ENCODE results near the gene RORC.

Gene RORC

DNA sequence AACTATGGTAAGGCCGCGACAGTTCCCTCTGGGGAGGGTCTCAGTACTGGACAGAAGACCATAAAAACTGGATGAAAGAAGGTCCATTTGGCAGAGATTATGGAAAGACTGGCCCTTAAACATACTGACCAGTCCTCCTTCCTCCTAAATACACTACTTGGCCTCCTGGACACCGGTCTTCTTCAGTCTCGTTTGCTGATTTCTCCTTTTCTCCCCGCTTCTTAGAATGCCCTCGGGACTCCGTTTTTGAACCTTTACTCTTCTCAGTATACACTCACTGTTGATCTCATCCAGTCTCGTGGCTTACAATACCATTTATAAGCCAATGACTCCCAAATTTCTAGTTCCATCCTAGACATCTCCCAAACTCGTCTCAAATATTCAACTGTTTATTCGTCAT is 67.6 kb downstream of the RORC start:
- in situ Hi-C loops (cut with HindIII; ENCODE audit: low pct_unique_long_range_greater_than_20kb, low sequenced_read_pairs): no loop called here
- DNase-seq (ENCODE audit: low read depth in 1 of 2, low spot score in 1 of 2): peak; percentile 28 to 52
- no peak for TF ChIP-seq JUND (IDR thresholded peaks at IDR 0.05; ENCODE audit: low read depth)

DNA sequence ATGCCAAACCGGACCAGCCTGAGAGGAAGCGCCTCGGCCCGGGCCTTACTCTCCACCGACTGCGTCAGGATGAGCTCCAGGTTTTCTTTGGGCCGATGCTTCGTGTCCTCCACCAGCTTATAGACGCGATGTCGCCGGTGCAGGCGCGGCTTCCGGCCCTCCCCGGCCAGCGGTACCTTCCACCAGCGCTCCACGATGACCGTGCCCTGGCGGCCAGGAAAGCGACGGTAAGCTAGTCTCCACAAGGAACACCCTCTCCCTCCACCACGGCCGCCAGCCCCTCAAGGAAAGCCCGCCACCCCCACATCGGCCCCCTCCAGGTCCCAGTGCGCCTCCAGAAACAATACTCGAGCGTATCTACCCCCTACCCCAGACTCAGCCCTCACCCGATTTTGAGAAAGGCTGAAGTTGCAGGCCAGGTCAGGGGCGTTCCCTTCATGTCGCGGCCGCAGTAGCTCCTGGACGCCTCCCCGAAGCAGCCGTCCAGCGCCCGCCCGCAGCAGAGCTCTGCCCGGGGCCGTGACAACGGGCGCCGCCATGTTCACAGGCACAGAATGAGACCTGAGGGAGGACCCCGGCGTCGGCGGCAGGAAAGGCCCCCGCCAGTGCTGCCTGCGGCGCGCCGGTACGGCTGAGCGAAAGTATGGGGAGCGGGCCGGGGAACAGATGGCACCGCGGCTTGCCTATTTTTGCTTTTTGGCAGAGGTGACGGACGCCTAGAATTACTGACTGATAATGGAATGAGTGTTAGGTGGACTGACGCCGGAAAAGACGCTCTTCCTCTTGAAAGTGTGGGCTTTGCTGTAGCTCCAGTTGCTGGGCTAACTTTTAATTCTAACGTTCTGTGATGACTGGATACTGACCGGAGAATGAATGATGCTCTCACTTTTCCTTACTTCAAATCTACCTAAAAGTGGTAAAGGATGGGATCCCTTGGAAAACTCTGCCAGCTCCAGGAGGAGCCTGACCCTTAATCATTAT is 68.4 kb downstream of the RORC start, which contains the start of gene MRPL9:
Gene MRPL9 (minus strand): TSS at position 556 of the 981 bp plus-strand sequence. CDS start 17 bp downstream, at position 539.
- TF ChIP-seq JUND (IDR thresholded peaks at IDR 0.05; ENCODE audit: low read depth): no peak
- peak; percentile 88 to 98 for DNase-seq (ENCODE audit: low read depth in 1 of 2, low spot score in 1 of 2)
- in situ Hi-C loops (cut with HindIII; ENCODE audit: low pct_unique_long_range_greater_than_20kb, low sequenced_read_pairs): no loop called here

DNA sequence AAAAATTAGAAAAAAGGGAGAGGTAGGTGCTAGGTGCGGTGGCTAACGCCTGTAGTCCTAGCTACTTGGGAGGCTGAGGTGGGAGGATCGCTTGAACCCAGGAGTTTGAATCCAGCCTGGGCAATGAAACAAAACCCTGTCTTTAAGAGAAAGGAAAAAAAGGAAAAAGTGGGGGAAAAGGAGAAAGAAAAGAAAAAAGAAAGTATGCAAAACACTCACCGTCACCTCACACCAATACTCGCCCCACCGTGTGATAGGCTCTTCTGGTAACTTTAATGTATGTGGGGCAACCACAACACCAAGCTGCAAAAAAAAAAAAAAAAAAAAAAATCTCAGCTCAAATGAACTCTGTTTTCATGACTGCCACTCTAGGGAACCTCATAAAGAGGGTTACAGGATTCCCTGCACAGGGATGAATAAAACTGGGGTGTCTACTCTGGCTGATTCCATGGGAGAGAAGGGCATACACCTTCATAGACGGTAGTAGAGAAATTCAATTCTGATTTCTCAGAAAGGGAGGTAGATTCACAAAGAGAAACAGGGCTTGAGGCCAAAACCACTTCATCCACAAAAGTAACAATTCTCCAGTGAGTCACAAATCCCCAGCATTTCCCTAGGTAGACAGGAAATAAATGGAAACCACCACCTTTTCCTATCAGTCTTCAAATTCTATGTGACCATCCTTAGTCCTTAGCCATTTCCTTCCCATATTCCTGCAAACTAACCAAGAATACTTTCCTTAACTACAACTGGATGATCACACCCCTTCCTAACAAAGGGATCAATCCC is 70.8 kb downstream of the RORC start:
- in situ Hi-C loops (cut with HindIII; ENCODE audit: low pct_unique_long_range_greater_than_20kb, low sequenced_read_pairs): no loop called here
- no peak for TF ChIP-seq JUND (IDR thresholded peaks at IDR 0.05; ENCODE audit: low read depth)
- no peak for DNase-seq (ENCODE audit: low read depth in 1 of 2, low spot score in 1 of 2)

DNA sequence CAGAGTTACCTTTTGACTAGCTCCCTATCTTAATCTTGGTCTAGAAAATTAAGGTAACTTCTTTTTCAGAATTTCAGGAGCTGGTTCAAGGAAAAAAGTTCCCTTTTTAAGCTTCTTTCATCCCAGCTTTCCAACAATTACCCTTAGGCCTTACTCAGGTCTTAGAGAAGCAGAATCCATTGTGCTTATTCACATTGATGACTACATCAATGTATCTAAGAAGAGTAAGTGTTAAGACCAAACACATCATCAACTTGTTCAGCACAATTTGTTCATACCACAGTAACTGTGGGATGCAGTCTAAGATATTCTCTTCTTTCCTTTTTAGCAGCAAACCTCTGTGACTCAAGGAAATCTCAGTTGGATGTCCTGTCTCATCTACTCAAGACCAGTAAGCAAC is 72.4 kb downstream of the RORC start:
- in situ Hi-C loops (cut with HindIII; ENCODE audit: low pct_unique_long_range_greater_than_20kb, low sequenced_read_pairs): no loop called here
- DNase-seq (ENCODE audit: low read depth in 1 of 2, low spot score in 1 of 2): no peak
- TF ChIP-seq JUND (IDR thresholded peaks at IDR 0.05; ENCODE audit: low read depth): no peak

DNA sequence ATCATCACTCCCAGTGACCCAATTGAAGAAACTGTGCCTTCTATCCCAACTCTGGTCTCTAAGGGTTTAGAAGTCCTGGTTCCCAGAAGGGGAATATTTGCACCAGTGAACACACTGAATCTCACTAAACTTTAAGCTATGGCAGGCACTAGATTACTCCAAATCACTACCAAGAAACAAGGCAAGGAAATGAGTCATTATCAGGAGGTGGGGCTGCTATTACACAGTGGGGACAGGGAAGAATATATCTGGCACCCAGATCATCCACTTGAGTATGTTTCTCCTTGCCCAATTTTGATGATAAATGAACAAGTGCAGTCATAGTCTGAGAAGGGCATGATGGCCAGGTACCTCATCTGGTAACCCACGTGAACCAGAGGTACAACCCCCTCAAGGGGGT is 75.3 kb downstream of the RORC start:
- TF ChIP-seq JUND (IDR thresholded peaks at IDR 0.05; ENCODE audit: low read depth): no peak
- no peak for DNase-seq (ENCODE audit: low read depth in 1 of 2, low spot score in 1 of 2)
- in situ Hi-C loops (cut with HindIII; ENCODE audit: low pct_unique_long_range_greater_than_20kb, low sequenced_read_pairs): no loop called here
